Ishikawa (cell line): ENCODE measurements around the gene BDNF.

Source experiments
- CEBPB ChIP-seq: IDR thresholded peaks from 2 replicates; pipeline ENCODE4 v1.6.1; 2012
- EGR1 ChIP-seq: IDR thresholded peaks from 2 replicates; pipeline ENCODE4 v1.6.1; 2012
- EP300 ChIP-seq: IDR thresholded peaks from 2 replicates; pipeline ENCODE4 v1.6.1; 2012; ENCODE audit warnings: borderline replicate concordance
- NFIC ChIP-seq: IDR thresholded peaks from 2 replicates; pipeline ENCODE4 v1.6.1; 2012
- RAD21 ChIP-seq: IDR thresholded peaks from 2 replicates; pipeline ENCODE4 v1.6.1; 2012; ENCODE audit warnings: low read depth
- TAF1 ChIP-seq: IDR thresholded peaks from 2 replicates; pipeline ENCODE4 v1.6.1; 2012; ENCODE audit warnings: low read depth, mild to moderate bottlenecking
- TCF12 ChIP-seq: IDR thresholded peaks from 2 replicates; pipeline ENCODE4 v1.6.1; 2012; ENCODE audit warnings: low read depth
- TEAD4 ChIP-seq: IDR thresholded peaks from 2 replicates; pipeline ENCODE4 v1.6.1; 2012
- TF ChIP-seq, protein P1 (sequence below): IDR thresholded peaks from 2 replicates; pipeline ENCODE4 v1.6.1; 2012; ENCODE audit warnings: low read depth, mild to moderate bottlenecking
- TF ChIP-seq, protein P2 (sequence below): IDR thresholded peaks from 2 replicates; pipeline ENCODE4 v1.6.1; 2012

DNA sequence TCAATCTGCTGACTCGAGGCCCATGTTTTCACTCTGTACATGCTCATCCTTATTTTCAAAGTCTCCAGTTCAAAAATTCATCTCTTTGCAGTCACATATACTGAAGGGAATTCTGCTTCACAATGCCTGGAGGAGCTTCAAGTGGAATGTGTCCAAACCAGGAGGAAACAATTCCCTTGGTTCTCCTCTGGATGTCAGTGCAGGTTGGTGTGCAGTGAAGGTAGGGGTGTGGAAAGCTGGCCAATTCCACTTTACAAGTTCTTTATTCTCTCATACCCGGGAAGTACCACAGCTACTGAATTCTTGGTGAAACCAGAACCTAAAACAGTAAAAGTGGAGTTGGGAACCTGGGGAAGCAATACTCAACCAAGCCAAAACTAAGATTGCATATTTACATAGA is 57.3 kb downstream of the BDNF start:
- TF ChIP-seq, protein P1, sequence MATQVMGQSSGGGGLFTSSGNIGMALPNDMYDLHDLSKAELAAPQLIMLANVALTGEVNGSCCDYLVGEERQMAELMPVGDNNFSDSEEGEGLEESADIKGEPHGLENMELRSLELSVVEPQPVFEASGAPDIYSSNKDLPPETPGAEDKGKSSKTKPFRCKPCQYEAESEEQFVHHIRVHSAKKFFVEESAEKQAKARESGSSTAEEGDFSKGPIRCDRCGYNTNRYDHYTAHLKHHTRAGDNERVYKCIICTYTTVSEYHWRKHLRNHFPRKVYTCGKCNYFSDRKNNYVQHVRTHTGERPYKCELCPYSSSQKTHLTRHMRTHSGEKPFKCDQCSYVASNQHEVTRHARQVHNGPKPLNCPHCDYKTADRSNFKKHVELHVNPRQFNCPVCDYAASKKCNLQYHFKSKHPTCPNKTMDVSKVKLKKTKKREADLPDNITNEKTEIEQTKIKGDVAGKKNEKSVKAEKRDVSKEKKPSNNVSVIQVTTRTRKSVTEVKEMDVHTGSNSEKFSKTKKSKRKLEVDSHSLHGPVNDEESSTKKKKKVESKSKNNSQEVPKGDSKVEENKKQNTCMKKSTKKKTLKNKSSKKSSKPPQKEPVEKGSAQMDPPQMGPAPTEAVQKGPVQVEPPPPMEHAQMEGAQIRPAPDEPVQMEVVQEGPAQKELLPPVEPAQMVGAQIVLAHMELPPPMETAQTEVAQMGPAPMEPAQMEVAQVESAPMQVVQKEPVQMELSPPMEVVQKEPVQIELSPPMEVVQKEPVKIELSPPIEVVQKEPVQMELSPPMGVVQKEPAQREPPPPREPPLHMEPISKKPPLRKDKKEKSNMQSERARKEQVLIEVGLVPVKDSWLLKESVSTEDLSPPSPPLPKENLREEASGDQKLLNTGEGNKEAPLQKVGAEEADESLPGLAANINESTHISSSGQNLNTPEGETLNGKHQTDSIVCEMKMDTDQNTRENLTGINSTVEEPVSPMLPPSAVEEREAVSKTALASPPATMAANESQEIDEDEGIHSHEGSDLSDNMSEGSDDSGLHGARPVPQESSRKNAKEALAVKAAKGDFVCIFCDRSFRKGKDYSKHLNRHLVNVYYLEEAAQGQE, result no peak
- TF ChIP-seq TCF12 (no peak), RAD21 (no peak), TAF1 (no peak), CEBPB (no peak), EP300 (no peak), EGR1 (no peak), TEAD4 (no peak), NFIC (no peak)
- TF ChIP-seq, protein P2, sequence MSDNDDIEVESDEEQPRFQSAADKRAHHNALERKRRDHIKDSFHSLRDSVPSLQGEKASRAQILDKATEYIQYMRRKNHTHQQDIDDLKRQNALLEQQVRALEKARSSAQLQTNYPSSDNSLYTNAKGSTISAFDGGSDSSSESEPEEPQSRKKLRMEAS, result no peak
